Neural cell (in vitro differentiated cells): ENCODE data around the gene EFEMP2.

Experiments
- CTCF ChIP-seq: fragments of 450-650 bp; IDR thresholded peaks from 2 replicates; pipeline ENCODE4 v1.5.1; 2014; ENCODE audit warnings: antibody characterized with exemption, mild to moderate bottlenecking, moderate library complexity; ENCODE audit not compliant: poor library complexity, severe bottlenecking
- EZH2 ChIP-seq: fragments of 200-600, 300-800 bp; shearing (Covaris generic), sonication (generic); IDR thresholded peaks from 2 replicates; pipeline ENCODE4 v1.6.1; 2014; ENCODE audit warnings: antibody characterized with exemption, low read length, borderline replicate concordance, mild to moderate bottlenecking; ENCODE audit not compliant: insufficient read depth, poor library complexity, severe bottlenecking
- POLR2AphosphoS5 ChIP-seq: IDR thresholded peaks from 2 replicates; pipeline ENCODE4 v1.6.1; 2012
- REST ChIP-seq: IDR thresholded peaks from 2 replicates; pipeline ENCODE4 v1.6.1; 2012; ENCODE audit warnings: borderline replicate concordance
- TAF1 ChIP-seq: IDR thresholded peaks from 2 replicates; pipeline ENCODE4 v1.6.1; 2012; ENCODE audit warnings: low read depth

- no peak for TF ChIP-seq CTCF
- no peak for TF ChIP-seq POLR2AphosphoS5
- no peak for TF ChIP-seq EZH2
- no peak for TF ChIP-seq REST
- no peak for TF ChIP-seq TAF1
These were observed 38.4 kb downstream of the EFEMP2 start for GRCh38 chr11:65834202-65834601.
